ENCODE data around the gene MLIP. TPM values are rescaled to one million over a fixed set of nuclear protein-coding genes. Genes with fewer than 3 reads are reported as not detected.

The MLIP gene
- total RNA-seq, 1 donor from 2014 or later: not detected

- Mint-ChIP-seq H3K36me3 (no peaks in the 10 kb centered on the region), H3K4me1 (peaks cover 5% of the 10 kb centered on the region), H3K4me3 (no peak overlapping the region), H3K9me3 (no peaks in the 10 kb centered on the region), H3K27ac (no peak overlapping the region), H3K27me3 (ENCODE audit: insufficient read depth, low read depth) (no peaks in the 10 kb centered on the region)
- H4K20me1 ChIP-seq (ENCODE audit: low read depth): no peaks in the 10 kb centered on the region
- no peak overlapping the region for H3K4me3 ChIP-seq
- H3K79me2 ChIP-seq (ENCODE audit: low read depth): no peaks in the 10 kb centered on the region
- H3K4me2 ChIP-seq: no peak overlapping the region
- TF ChIP-seq EZH2 (IDR thresholded peaks at IDR 0.05): no peak
- TF ChIP-seq CTCF (IDR thresholded peaks at IDR 0.05): no peak
- H3K27me3 ChIP-seq: no peaks in the 10 kb centered on the region
- no peak overlapping the region for H3K27ac ChIP-seq
- H3K4me1 ChIP-seq: no peaks in the 10 kb centered on the region
- H3F3A ChIP-seq (ENCODE audit: low read depth): no peaks in the 10 kb centered on the region
- no peaks in the 10 kb centered on the region for H3K36me3 ChIP-seq
- H3K9ac ChIP-seq: no peak overlapping the region
- no peaks in the 10 kb centered on the region for H3K9me3 ChIP-seq (ENCODE audit: low read depth)
- H2AFZ ChIP-seq (replicated peaks): peak overlapping the region; percentile 26
- DNase-seq (ENCODE audit: low spot score): no peak
These were observed 39.4 kb upstream of the MLIP start for GRCh38 chr6:54071821-54072340.

DNA sequence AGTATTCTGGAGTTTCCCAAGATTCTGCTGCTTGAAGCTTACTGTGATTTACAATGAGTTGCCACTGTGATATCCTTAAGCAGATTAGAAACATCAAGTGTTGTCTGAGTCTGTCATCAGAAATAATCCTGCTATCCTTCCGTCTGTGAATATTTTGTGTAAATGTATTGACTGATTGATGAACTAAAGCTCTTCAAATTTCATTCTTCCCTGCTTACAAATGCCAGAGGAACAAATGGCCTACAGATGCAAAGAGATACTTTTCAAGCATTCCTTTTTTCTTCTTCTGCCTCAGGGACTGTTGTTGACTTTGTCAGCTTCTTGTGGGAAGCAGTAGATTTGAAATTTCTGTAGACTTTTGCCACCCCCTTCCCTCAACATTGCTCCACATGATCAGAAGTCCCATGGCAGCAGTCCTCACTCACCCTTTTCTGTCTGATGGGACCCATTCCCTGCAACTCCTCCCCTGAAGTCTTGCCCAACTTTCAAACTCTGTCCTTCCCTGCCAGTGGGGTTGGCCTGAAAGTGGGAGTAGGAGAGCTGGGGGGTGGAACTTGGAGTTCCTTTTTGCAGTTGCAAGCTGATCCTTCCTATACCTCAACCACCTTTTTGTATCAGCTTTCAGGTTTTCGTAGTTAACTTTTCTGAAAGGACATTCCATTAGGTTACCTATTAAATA is 38.5 kb upstream of the MLIP start:
- no peak for DNase-seq (ENCODE audit: low spot score)
- Mint-ChIP-seq H3K27ac (no peak overlapping the region), H3K9me3 (no peaks in the 10 kb centered on the region), H3K4me3 (no peak overlapping the region), H3K4me1 (peaks cover 5% of the 10 kb centered on the region), H3K27me3 (ENCODE audit: insufficient read depth, low read depth) (no peaks in the 10 kb centered on the region), H3K36me3 (no peaks in the 10 kb centered on the region)
- peak overlapping the region; percentile 17 for H2AFZ ChIP-seq (replicated peaks)
- H3K9me3 ChIP-seq (ENCODE audit: low read depth): no peaks in the 10 kb centered on the region
- no peaks in the 10 kb centered on the region for H3K27me3 ChIP-seq
- H3K27ac ChIP-seq: no peak overlapping the region
- no peaks in the 10 kb centered on the region for H3K4me1 ChIP-seq
- no peak overlapping the region for H3K4me2 ChIP-seq
- H3K9ac ChIP-seq: no peak overlapping the region
- TF ChIP-seq CTCF (IDR thresholded peaks at IDR 0.05): no peak
- no peak for TF ChIP-seq EZH2phosphoT487 (IDR thresholded peaks at IDR 0.05)
- TF ChIP-seq EZH2 (IDR thresholded peaks at IDR 0.05): no peak
- H3F3A ChIP-seq (ENCODE audit: low read depth): no peaks in the 10 kb centered on the region
- H3K4me3 ChIP-seq: no peak overlapping the region
- H3K79me2 ChIP-seq (ENCODE audit: low read depth): no peaks in the 10 kb centered on the region
- no peaks in the 10 kb centered on the region for H3K36me3 ChIP-seq
- H4K20me1 ChIP-seq (ENCODE audit: low read depth): no peaks in the 10 kb centered on the region

- no peaks in the 10 kb centered on the region for H3K4me1 ChIP-seq
- no peak for TF ChIP-seq EZH2 (IDR thresholded peaks at IDR 0.05)
These were observed 37.8 kb upstream of the MLIP start for GRCh38 chr6:54073487-54073886.

GRCh38 chr6:54074109-54074508 is 37.1 kb upstream of the MLIP start:
- Mint-ChIP-seq H3K27me3 (ENCODE audit: insufficient read depth, low read depth) (no peaks in the 10 kb centered on the region), H3K4me3 (no peak overlapping the region), H3K36me3 (no peaks in the 10 kb centered on the region), H3K27ac (no peak overlapping the region), H3K9me3 (no peaks in the 10 kb centered on the region), H3K4me1 (peaks cover 5% of the 10 kb centered on the region)
- Histone ChIP-seq H2AFZ (replicated peaks) (no peak overlapping the region), H3K9me3 (ENCODE audit: low read depth) (no peaks in the 10 kb centered on the region), H3F3A (ENCODE audit: low read depth) (no peaks in the 10 kb centered on the region), H3K4me3 (no peak overlapping the region), H3K27me3 (no peaks in the 10 kb centered on the region), H4K20me1 (ENCODE audit: low read depth) (no peaks in the 10 kb centered on the region), H3K4me1 (no peaks in the 10 kb centered on the region), H3K36me3 (no peaks in the 10 kb centered on the region), H3K27ac (no peak overlapping the region), H3K79me2 (ENCODE audit: low read depth) (no peaks in the 10 kb centered on the region), H3K4me2 (no peak overlapping the region), H3K9ac (no peak overlapping the region)
- no peak for TF ChIP-seq EZH2phosphoT487 (IDR thresholded peaks at IDR 0.05)
- DNase-seq (ENCODE audit: low spot score): no peak

More at GRCh38 chr6:54073487-54073886, 37.8 kb upstream of the MLIP start:
- peaks cover 5% of the 10 kb centered on the region for H3K4me1 Mint-ChIP-seq
- Histone ChIP-seq H3K4me2 (no peak overlapping the region), H3K27ac (no peak overlapping the region), H3K9ac (no peak overlapping the region), H3K36me3 (no peaks in the 10 kb centered on the region), H3K79me2 (ENCODE audit: low read depth) (no peaks in the 10 kb centered on the region), H3F3A (ENCODE audit: low read depth) (no peaks in the 10 kb centered on the region), H3K27me3 (no peaks in the 10 kb centered on the region), H2AFZ (replicated peaks) (no peak overlapping the region), H3K4me3 (no peak overlapping the region), H4K20me1 (ENCODE audit: low read depth) (no peaks in the 10 kb centered on the region), H3K9me3 (ENCODE audit: low read depth) (no peaks in the 10 kb centered on the region)
- DNase-seq (ENCODE audit: low spot score): no peak
- no peak overlapping the region for H3K27ac Mint-ChIP-seq
- H3K4me3 Mint-ChIP-seq: no peak overlapping the region
- no peaks in the 10 kb centered on the region for H3K36me3 Mint-ChIP-seq
- no peaks in the 10 kb centered on the region for H3K27me3 Mint-ChIP-seq (ENCODE audit: insufficient read depth, low read depth)
- no peaks in the 10 kb centered on the region for H3K9me3 Mint-ChIP-seq

Measured in neural progenitor cell (in vitro differentiated cells).